Measurements from ENCODE around the gene ANKRD62.

ANKRD62 gene

GRCh38 chr18:12059334-12060181 is 34.1 kb upstream of the ANKRD62 start:
- TF ChIP-seq CTCF (IDR thresholded peaks at IDR 0.05; ENCODE audit: low read depth, low read length): no peak
- H3K4me3 ChIP-seq (ENCODE audit: low read depth, low read length): no peak overlapping the region

GRCh38 chr18:12060182-12060870 is 33.3 kb upstream of the ANKRD62 start:
- no peak overlapping the region for H3K4me3 ChIP-seq (ENCODE audit: low read depth, low read length)
- TF ChIP-seq CTCF (IDR thresholded peaks at IDR 0.05; ENCODE audit: low read depth, low read length): no peak

- no peak for TF ChIP-seq CTCF (IDR thresholded peaks at IDR 0.05; ENCODE audit: low read depth, low read length)
Observed at GRCh38 chr18:12061685-12062084, 32.0 kb upstream of the ANKRD62 start.

GRCh38 chr18:12062974-12063373 is 30.7 kb upstream of the ANKRD62 start:
- H3K4me3 ChIP-seq (ENCODE audit: low read depth, low read length): no peak overlapping the region
- no peak for TF ChIP-seq CTCF (IDR thresholded peaks at IDR 0.05; ENCODE audit: low read depth, low read length)

More at GRCh38 chr18:12061685-12062084, 32.0 kb upstream of the ANKRD62 start:
- H3K4me3 ChIP-seq (ENCODE audit: low read depth, low read length): no peak overlapping the region

- no peak for TF ChIP-seq CTCF (IDR thresholded peaks at IDR 0.05; ENCODE audit: low read depth, low read length)
- no peak overlapping the region for H3K4me3 ChIP-seq (ENCODE audit: low read depth, low read length)
Observed at GRCh38 chr18:12064086-12064763, 29.4 kb upstream of the ANKRD62 start.

- H3K4me3 ChIP-seq (ENCODE audit: low read depth, low read length): no peak overlapping the region
- TF ChIP-seq CTCF (IDR thresholded peaks at IDR 0.05; ENCODE audit: low read depth, low read length): no peak
Observed at GRCh38 chr18:12065397-12065796, 28.2 kb upstream of the ANKRD62 start.
